ENCODE results near the gene SHH.

Gene SHH

DNA sequence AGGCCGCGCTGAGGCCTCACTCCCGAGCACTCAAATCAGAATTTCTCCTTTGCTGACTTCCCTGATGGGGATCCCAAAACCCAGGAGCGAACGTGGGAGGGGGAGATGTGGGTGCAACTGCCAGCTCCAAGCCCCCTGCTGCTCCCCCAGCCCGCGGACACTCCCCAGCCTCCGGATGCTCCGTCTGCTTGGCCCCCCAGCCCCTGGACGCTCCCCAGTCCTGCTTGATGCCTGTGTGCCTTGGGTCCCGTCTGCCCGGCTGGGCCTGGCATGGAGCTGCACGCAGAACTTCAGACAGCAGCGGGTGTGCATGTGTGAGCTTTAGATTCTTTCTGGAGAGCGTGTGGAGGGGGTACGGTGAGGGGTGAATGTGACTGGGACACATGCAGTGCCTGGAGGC, 4.7 kb upstream of the SHH start:
- Histone ChIP-seq H3K36me3 (replicated peaks; ENCODE audit: insufficient read depth, low read length) (no peaks in the 10 kb centered on the region), H3K9ac (ENCODE audit: low read length) (no peak overlapping the region), H3K4me1 (ENCODE audit: low read length) (no peaks in the 10 kb centered on the region), H3K9me2 (replicated peaks; ENCODE audit: insufficient read depth, low read length) (no peaks in the 10 kb centered on the region), H2AFZ (ENCODE audit: low read length) (no peak overlapping the region), H3K9me3 (replicated peaks; ENCODE audit: insufficient read depth, low read length) (no peaks in the 10 kb centered on the region), H3K27me3 (replicated peaks; ENCODE audit: insufficient read depth, low read length) (peaks cover 82% of the 10 kb centered on the region), H4K20me1 (ENCODE audit: insufficient read depth, low read length) (no peaks in the 10 kb centered on the region), H3K27ac (ENCODE audit: low read length) (no peak overlapping the region), H3F3A (ENCODE audit: insufficient read depth, low read length) (no peaks in the 10 kb centered on the region), H3K4me3 (ENCODE audit: low read length) (no peak overlapping the region), H3K79me2 (ENCODE audit: low read length) (no peaks in the 10 kb centered on the region), H3K4me2 (ENCODE audit: low read depth, low read length) (no peak overlapping the region)
- peak; percentile 2 for DNase-seq
- TF ChIP-seq EZH2 (optimal IDR thresholded peaks at IDR 0.05; ENCODE audit: low read depth, low read length) (no peak), EZH2phosphoT487 (IDR thresholded peaks at IDR 0.05; ENCODE audit: low read length) (no peak)
- TF ChIP-seq, protein P1, sequence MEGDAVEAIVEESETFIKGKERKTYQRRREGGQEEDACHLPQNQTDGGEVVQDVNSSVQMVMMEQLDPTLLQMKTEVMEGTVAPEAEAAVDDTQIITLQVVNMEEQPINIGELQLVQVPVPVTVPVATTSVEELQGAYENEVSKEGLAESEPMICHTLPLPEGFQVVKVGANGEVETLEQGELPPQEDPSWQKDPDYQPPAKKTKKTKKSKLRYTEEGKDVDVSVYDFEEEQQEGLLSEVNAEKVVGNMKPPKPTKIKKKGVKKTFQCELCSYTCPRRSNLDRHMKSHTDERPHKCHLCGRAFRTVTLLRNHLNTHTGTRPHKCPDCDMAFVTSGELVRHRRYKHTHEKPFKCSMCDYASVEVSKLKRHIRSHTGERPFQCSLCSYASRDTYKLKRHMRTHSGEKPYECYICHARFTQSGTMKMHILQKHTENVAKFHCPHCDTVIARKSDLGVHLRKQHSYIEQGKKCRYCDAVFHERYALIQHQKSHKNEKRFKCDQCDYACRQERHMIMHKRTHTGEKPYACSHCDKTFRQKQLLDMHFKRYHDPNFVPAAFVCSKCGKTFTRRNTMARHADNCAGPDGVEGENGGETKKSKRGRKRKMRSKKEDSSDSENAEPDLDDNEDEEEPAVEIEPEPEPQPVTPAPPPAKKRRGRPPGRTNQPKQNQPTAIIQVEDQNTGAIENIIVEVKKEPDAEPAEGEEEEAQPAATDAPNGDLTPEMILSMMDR (IDR thresholded peaks at IDR 0.05; ENCODE audit: low read length) = no peak

DNA sequence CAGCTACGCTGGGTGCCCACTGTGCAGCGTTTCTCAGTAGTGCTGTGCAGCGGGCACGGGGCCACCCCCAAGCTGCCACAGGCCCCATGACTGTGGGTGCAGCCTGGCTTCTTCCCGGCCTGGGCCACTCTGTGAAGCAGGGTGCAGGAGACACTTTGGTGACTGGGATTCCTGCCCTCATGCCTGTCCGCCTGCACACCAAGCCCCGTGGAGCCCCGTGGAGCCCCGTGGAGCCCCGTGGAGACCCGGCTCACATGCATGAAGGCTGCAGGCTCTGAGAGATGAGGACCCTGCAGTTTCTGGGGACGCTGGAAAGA, 3.9 kb upstream of the SHH start:
- no peak overlapping the region for H2AFZ ChIP-seq (ENCODE audit: low read length)
- no peaks in the 10 kb centered on the region for H3K9me3 ChIP-seq (replicated peaks; ENCODE audit: insufficient read depth, low read length)
- peaks cover 83% of the 10 kb centered on the region for H3K27me3 ChIP-seq (replicated peaks; ENCODE audit: insufficient read depth, low read length)

DNA sequence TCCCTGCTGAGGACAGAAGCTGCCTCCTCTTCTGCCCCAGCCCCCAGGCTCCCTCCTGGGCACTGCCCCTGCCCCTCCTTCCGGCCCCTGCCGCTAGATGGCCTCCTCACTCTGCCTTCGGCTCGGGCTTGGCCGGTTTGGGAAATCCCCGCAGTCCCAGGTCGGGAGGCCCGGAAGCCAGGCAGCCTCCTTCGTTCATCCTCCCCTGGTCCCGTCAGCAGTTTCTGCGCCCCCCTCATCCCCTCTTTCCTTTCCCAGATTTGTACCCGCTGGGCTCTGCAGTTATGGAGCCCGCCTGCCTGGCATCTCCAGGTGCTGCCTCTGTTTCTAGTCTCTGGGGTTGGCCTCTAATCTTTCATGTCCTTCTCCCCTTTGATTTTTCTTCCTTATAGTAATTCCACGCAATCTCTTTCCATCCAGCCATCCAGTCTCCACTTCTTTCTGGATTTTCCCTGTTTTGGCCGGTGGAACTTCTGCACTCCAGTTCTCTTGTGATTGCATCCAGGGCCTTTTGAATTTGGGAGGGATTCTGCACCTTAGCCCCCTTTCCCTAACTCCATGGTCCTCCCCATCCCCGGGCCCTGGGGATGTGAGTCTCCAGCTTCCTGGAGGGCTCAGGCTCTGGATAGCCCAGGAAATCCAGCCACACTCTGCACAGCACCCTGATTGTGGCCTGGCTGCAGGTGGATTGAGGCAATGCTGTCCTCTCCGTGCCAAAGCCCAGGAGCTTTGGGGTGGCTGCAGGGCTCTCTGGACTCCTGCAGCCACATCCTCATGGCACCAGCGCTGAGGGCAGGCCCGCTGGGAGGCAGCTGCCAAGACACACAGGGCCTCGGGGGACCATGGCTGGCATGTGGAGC, 3.3 kb upstream of the SHH start:
- Histone ChIP-seq H3K4me1 (ENCODE audit: low read length) (no peaks in the 10 kb centered on the region), H3K79me2 (ENCODE audit: low read length) (no peaks in the 10 kb centered on the region), H2AFZ (ENCODE audit: low read length) (no peak overlapping the region), H3K4me2 (ENCODE audit: low read depth, low read length) (peak overlapping the region; percentile 48; the same call in 1 of the 2 replicates), H3K9me3 (replicated peaks; ENCODE audit: insufficient read depth, low read length) (no peaks in the 10 kb centered on the region), H3F3A (ENCODE audit: insufficient read depth, low read length) (no peaks in the 10 kb centered on the region), H3K4me3 (ENCODE audit: low read length) (no peak overlapping the region), H3K9ac (ENCODE audit: low read length) (no peak overlapping the region), H3K27ac (ENCODE audit: low read length) (no peak overlapping the region), H3K9me2 (replicated peaks; ENCODE audit: insufficient read depth, low read length) (no peaks in the 10 kb centered on the region), H4K20me1 (ENCODE audit: insufficient read depth, low read length) (no peaks in the 10 kb centered on the region), H3K27me3 (replicated peaks; ENCODE audit: insufficient read depth, low read length) (peaks cover 83% of the 10 kb centered on the region), H3K36me3 (replicated peaks; ENCODE audit: insufficient read depth, low read length) (no peaks in the 10 kb centered on the region)
- peak; percentile 72 for DNase-seq
- TF ChIP-seq EZH2phosphoT487 (IDR thresholded peaks at IDR 0.05; ENCODE audit: low read length) = no peak
- TF ChIP-seq, protein P1 (IDR thresholded peaks at IDR 0.05; ENCODE audit: low read length) = peak; percentile 82

More for the DNA sequence above, 3.9 kb upstream of the SHH start:
- H3K4me1 ChIP-seq (ENCODE audit: low read length) = no peaks in the 10 kb centered on the region
- DNase-seq = no peak
- H3K4me3 ChIP-seq (ENCODE audit: low read length) = no peak overlapping the region
- H3K4me2 ChIP-seq (ENCODE audit: low read depth, low read length) = no peak overlapping the region
- H3K79me2 ChIP-seq (ENCODE audit: low read length) = no peaks in the 10 kb centered on the region
- H3K9ac ChIP-seq (ENCODE audit: low read length) = no peak overlapping the region
- H3K27ac ChIP-seq (ENCODE audit: low read length) = no peak overlapping the region
- no peaks in the 10 kb centered on the region for H3K36me3 ChIP-seq (replicated peaks; ENCODE audit: insufficient read depth, low read length)
- no peaks in the 10 kb centered on the region for H4K20me1 ChIP-seq (ENCODE audit: insufficient read depth, low read length)
- TF ChIP-seq EZH2phosphoT487 (IDR thresholded peaks at IDR 0.05; ENCODE audit: low read length) = no peak
- TF ChIP-seq, protein P1 (IDR thresholded peaks at IDR 0.05; ENCODE audit: low read length) = no peak
- no peak for TF ChIP-seq EZH2 (optimal IDR thresholded peaks at IDR 0.05; ENCODE audit: low read depth, low read length)
- H3K9me2 ChIP-seq (replicated peaks; ENCODE audit: insufficient read depth, low read length) = no peaks in the 10 kb centered on the region
- H3F3A ChIP-seq (ENCODE audit: insufficient read depth, low read length) = no peaks in the 10 kb centered on the region

Measured in MM.1S (cell line).